ENCODE data around the gene ACOX2. TPM values are rescaled to one million over a fixed set of nuclear protein-coding genes. Genes with fewer than 3 reads are reported as not detected.

The ACOX2 gene
- total and polyA plus RNA-seq, 2 of the 13 experiments (the other 11 are each of a cell fraction or from before 2014, with no cell fraction given), result 42.6 to 98.5 TPM

DNA sequence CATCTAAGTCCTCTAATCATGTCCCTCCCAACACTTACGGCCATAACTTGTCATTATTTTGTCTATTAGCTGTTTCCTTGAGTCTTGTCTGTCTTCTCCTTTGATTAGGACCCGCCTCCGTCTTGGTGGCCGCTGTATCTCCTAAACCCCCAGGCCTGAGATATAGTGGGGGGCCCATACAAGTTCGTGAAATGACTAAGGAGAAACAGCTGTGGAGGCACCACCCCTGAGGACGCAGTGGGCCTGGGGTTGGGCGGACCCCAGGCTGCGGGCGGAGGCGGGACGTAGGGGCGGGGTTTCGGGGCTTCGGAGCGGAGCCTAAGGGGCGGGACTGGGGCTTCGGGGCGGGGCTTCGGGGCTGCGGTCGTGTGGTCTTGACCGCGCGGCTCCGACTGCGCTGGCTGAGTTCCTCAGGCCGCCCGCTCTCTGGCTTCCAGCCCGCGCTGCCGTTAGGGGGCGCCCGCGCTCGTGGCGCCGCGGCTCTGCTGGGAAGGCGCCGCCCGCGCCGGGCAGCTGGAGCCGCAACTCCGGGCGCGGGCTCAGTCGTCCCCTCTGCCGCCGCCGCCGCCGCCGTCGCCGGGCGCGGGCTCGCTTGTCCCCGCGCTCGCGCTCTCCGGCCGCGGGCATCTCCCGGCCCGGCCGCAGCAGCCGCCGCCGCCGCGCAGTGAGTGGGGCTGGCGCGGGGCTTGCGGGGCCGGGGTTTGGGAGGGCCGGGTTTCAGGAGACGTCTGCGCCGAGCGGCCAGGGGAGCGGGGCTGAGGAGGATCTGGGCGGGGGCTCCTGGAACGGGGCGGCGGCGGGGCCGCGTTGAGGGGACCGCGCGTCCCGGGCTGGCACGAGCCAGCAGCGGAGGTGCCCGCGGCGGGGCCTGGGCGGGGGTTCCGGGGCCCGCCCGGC, 45.2 kb downstream of the ACOX2 start, which contains the start of gene KCTD6 (continued):
- TF ChIP-seq ZNF766 (CRISPR knock-in tag; IDR thresholded peaks at IDR 0.05; ENCODE audit: borderline replicate concordance) (peak; percentile 50; the same call in 1 of the 2 replicates), FOSL2 (CRISPR knock-in tag; IDR thresholded peaks at IDR 0.05) (no peak), THYN1 (CRISPR knock-in tag; IDR thresholded peaks at IDR 0.05; ENCODE audit: borderline replicate concordance, low read depth) (no peak), ZIK1 (CRISPR knock-in tag; IDR thresholded peaks at IDR 0.05; ENCODE audit: borderline replicate concordance, low read depth) (no peak), ZSCAN31 (CRISPR knock-in tag; IDR thresholded peaks at IDR 0.05; ENCODE audit: low read depth) (0 out of 2 replicates have a peak, but pooled peaks have one; percentile 40), ZUFSP (CRISPR knock-in tag; IDR thresholded peaks at IDR 0.05; ENCODE audit: borderline replicate concordance) (no peak), SMYD3 (CRISPR knock-in tag; IDR thresholded peaks at IDR 0.05) (no peak), RFXAP (CRISPR knock-in tag; IDR thresholded peaks at IDR 0.05; ENCODE audit: borderline replicate concordance) (no peak), HDAC1 (CRISPR knock-in tag; IDR thresholded peaks at IDR 0.05) (no peak), TCF12 (IDR thresholded peaks at IDR 0.05) (no peak), TCF12 (CRISPR knock-in tag; IDR thresholded peaks at IDR 0.05) (no peak), ZNF430 (CRISPR knock-in tag; IDR thresholded peaks at IDR 0.05) (0 out of 2 replicates have a peak, but pooled peaks have one; percentile 36), ZNF563 (CRISPR knock-in tag; IDR thresholded peaks at IDR 0.05) (peak; percentile 50; the same call in 1 of the 2 replicates), KDM6A (CRISPR knock-in tag; IDR thresholded peaks at IDR 0.05; ENCODE audit: low read depth) (no peak), RAD51 (IDR thresholded peaks at IDR 0.05; ENCODE audit: borderline replicate concordance) (no peak), NFRKB (IDR thresholded peaks at IDR 0.05) (no peak), SAP130 (CRISPR knock-in tag; IDR thresholded peaks at IDR 0.05; ENCODE audit: low read depth) (no peak; the same call in 1 of the 2 replicates), NFYC (CRISPR knock-in tag; IDR thresholded peaks at IDR 0.05) (no peak), ZMYM2 (CRISPR knock-in tag; IDR thresholded peaks at IDR 0.05) (no peak), ZNF329 (CRISPR knock-in tag; IDR thresholded peaks at IDR 0.05; ENCODE audit: low read depth) (0 out of 2 replicates have a peak, but pooled peaks have one; percentile 33), ZBTB44 (CRISPR knock-in tag; IDR thresholded peaks at IDR 0.05) (no peak), SKI (IDR thresholded peaks at IDR 0.05; ENCODE audit: partially characterized antibody) (peak; percentile 70), THAP11 (CRISPR knock-in tag; IDR thresholded peaks at IDR 0.05) (no peak), NR2C2 (CRISPR knock-in tag; IDR thresholded peaks at IDR 0.05; ENCODE audit: borderline replicate concordance) (no peak)
- TF ChIP-seq, protein P1, sequence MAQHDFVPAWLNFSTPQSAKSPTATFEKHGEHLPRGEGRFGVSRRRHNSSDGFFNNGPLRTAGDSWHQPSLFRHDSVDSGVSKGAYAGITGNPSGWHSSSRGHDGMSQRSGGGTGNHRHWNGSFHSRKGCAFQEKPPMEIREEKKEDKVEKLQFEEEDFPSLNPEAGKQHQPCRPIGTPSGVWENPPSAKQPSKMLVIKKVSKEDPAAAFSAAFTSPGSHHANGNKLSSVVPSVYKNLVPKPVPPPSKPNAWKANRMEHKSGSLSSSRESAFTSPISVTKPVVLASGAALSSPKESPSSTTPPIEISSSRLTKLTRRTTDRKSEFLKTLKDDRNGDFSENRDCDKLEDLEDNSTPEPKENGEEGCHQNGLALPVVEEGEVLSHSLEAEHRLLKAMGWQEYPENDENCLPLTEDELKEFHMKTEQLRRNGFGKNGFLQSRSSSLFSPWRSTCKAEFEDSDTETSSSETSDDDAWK (CRISPR knock-in tag; IDR thresholded peaks at IDR 0.05), result no peak
